GM18858 (cell line): ENCODE measurements around the gene PDXK.

Source experiments
- ATAC-seq: cut with Tn5 transposase; IDR thresholded peaks from one replicate; pipeline ENCODE4 v1.9.1; 2021; ENCODE audit not compliant: unreplicated experiment

PDXK gene

DNA sequence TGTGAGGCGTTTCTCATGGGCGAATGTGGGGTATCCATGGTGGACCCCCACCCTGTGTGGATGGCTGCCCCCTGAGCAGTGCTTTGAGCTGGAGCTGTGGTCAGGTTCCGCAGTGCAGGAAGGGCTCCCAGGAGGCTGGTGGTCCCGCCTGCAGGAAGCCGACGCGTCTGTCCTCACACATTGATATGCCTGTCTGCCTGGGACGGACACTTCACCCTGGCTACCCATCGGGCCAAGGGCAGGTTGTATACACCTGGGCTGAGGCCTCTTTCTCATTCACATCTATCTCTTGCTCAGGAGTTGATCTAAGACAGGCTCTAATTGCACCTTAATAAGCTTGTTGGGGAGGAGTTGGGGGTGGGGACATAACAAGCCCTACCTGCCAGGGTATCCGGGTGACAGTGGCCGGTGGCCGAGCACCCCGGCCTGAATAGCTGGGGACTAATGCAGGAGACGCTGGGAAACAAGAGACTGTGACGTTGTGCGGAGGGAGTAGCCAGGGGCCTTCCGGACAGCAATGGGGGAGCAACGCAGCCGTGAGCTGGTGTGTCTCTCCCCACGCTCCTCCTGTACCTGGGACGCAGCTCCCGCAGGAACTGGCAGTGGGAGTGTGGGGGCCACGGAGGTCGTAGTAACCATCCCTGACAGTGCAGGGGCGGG, 21.7 kb downstream of the PDXK start:
- ATAC-seq, result no peak

DNA sequence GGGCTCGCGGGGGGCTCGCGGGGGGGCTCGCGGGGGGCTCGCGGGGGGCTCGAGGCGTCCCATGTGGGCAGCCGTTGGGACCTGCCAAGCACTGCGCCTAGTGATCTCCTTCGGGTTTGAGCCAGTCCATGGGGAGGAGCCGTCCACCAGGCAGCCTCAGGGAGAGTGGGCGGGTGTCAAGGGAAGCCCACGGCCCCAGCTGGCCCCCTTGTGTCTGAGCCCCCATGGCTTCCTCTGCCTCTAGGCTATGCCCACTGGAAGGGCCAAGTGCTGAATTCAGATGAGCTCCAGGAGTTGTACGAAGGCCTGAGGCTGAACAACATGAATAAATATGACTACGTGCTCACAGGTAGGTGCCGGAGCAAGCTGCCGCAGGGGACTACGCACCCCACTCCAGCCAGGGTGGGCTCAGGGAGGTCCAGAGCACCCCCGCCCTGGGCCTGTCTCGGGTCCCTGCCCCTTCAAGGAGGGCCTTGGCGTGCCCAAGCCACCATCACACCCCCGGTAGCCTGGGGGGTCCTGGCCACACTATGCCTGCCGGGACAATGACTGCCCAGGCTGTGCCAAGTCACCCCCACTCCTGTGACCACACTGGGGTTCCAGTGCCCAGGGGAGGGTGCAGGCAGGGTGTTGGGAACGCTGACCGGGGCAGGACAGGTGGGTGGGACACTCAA, 22.6 kb downstream of the PDXK start:
- ATAC-seq, result no peak

DNA sequence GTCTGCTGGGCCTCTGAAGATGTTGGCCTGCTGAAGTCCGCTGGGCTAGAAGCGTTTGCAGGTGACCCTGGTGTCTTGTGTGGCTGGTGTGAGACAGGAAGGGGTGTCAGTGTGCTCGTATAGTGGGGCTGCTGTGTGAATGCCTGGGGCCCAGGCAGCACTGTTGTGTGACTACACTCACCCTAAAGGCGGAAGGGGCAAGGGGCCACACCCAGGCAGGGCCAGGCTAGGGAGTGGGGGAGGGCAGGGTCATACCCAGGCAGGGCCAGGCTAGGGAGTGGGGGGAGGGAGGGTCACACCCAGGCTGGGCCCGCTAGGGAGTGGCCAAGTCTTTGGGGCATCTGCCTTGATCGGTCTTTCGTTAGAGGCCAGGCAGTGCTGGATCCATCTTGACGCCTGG, 25.0 kb downstream of the PDXK start:
- no peak for ATAC-seq

DNA sequence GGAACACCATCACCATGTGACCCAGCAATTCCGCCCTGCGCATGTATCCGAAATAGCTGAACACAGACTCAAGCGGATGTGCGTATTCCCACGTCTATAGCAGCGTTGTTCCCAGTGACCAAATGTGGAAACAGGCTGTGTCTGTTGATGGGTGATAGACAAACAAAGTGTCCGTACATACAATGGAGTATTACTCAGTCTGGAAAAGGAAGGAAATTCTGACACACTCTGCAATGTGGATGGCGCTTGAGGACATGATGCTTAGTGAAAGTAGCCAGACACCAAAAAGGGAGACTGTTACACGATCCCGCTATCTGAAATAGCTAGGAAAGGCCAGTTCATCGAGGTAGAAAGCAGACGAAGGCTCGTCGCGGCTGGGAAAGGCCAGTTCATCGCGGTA, 25.8 kb downstream of the PDXK start:
- ATAC-seq, result no peak

DNA sequence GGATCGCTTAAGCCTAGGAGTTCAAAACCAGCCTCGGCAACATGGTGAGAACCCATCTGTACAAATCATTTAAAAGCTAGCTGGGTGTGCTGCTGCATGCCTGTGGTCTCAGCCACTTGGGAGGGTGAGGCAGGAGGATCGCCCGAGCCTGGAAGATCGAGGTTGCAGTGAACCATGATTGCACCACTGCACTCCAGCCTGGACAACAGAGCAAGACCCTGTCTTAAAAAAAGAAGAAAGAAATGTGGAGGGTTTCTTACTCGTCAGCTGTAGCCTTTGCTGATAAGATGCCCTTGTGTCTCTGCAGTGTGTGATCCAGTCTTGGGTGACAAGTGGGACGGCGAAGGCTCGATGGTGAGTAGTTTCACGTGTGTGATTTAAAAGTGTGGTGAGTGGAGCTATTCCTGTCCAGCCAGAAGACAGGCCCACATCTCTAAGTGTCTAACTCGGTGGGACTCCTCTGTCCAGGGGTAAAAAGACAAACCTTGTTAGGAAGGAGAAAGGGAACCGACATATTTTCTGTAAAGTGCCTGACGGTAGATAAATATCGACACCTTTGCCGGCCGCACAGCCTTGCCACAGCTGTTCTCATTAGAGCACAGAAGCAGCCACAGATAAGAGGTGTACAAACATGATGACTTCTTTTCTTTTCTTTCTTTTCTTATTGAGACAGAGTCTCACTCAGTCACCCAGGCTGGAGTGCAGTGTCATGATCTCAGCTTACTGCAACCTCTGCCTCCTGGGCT, 27.0 kb downstream of the PDXK start:
- no peak for ATAC-seq

DNA sequence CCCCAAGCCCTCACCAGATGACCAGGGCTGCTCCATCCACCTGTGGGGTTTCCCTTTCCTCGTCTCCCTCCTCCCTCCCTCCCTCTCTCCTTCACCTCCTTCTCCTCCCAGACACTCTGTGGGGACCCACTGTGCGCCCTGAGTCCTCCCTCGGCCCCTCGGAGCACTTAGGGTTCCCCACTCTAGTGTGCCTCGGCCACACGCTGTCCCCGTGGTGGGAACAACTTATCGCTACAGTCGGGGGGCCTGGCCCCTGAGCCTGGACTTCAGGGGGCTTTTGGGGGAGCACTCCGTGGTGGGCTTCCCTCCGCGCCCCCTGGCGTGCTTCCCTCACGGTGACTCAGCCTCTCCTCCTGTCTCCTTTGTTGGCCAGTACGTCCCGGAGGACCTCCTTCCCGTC, 29.7 kb downstream of the PDXK start:
- ATAC-seq, result no peak

DNA sequence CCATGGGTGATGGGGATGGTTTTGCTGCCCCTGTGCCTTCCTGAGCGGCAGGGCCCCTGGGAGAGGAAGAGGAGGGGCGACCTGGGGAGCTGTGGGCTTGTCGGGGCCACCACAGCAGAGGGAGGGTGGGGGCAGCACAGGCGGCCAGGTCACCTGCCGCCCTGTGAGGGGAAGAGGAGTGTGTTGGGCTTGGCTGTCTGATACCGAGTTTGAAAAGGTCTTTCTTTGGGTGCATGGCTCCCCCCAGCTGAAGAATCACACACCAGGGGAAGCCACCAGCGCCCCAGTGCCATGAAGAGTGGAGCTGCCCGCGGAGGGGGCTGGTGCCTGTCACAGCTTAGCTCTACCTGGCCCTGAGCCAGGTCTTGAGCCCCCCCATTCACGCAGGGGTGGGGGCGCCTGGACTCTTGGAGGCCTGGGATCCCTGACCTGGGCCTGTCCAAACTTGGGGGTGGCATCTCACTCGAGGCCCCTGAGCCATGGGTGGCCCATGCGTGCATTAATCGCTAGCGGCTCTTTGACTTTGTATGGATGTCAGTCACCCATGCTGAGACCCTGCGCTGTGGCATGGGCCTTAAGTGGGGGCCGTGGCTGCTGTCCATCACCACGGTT, 30.8 kb downstream of the PDXK start:
- ATAC-seq, result no peak

DNA sequence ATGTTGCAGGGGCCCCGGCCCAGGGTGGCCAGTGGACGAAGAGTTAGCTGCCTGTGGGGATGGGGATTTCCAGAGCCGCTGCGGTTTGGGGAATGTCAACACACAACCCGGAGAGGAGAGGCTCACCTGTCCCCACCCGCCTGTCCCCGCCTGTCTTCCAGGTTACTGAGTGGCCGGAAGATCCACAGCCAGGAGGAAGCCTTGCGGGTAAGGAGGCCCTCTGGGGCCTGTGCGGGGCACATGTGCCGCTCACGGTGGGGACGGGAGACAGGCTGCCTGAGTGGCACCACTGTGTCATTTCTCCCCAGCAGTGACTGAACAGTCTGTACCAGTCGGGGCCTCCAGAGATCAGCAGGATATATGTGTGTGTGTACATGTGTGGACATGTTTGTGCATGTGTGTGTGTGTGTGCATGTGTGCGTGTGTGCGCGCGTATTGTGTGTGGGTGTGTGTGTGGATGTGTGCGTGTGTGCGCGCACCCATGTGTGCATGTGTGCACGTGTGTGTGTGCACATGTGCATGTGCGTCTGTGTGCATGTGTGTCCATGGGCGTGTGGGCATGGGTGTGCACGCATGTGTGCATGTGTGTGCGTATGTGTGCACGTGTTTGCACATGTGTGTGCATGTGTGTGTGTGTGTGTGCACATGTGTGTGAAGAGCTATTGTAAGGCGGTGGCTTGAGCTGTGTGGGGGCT, 31.6 kb downstream of the PDXK start:
- no peak for ATAC-seq

DNA sequence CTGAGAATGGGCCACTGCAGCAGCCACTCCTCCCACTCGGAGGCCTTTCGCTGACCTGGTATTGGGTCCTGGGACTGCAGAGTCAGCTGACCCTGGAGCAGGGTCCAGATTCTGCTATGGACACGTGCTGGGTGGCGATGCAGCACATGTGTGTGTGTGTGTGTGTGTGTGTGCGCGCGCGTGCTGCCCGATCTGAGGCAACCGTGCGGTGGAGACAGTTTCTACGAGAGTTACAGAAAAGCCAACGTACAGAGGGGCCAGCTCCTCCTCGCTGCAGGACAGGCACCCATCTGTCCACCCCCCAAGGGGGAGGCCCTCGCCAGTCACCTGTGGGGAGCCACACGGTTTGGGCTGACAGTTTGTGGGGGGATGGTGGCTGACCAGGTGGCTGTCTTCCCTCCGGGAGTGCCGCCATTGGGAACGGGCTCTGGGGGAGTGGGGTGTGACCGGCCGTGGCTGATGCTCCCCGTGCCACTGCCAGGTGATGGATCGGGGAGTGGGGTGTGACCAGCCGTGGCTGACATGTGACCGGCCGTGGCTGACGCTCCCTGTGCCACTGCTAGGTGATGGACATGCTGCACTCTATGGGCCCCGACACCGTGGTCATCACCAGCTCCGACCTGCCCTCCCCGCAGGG, 33.1 kb downstream of the PDXK start:
- no peak for ATAC-seq

DNA sequence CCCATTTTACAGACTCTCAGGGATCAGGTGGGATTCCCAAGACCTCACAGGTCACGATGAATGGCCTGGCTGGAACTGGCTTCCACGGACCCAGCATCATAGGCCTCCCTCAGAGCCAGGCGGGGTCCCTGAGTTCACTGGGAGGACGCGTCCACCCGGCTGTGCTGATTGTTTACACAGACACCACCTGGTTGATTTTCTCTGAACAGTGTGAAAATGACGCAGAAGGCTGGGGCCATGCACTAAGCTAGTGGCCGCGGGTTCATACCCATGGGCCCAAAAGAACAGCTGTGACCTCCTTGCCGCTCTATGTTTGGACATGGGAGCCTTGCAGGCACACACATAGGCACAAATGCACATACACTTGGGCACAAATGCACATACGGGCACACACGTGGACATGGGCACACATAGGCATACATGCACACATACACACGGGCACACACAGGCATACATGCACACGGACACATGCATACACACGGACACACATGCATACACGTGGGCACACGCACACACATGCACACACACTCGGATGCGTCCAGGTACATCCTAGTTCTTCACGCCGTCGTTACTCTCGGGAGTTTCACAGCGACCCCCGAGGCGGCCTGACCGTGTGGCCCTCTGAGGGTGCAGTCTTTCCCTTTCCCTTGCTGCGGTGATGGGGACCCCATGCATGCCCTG, 34.0 kb downstream of the PDXK start:
- ATAC-seq, result no peak

DNA sequence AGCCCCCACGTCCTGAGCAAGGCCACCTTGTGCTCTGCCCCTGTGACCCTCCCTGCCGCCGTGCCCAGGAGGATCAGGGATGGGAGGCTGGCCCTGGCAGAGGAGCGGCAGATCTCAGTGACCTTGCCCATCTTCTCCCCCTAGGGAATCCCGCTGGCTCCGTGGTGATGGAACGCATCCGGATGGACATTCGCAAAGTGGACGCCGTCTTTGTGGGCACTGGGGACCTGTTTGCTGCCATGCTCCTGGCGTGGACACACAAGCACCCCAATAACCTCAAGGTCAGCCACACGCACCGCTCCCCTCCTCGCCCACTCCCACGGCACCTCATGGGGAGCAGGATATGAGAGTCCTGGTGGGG, 34.5 kb downstream of the PDXK start:
- ATAC-seq, result no peak

DNA sequence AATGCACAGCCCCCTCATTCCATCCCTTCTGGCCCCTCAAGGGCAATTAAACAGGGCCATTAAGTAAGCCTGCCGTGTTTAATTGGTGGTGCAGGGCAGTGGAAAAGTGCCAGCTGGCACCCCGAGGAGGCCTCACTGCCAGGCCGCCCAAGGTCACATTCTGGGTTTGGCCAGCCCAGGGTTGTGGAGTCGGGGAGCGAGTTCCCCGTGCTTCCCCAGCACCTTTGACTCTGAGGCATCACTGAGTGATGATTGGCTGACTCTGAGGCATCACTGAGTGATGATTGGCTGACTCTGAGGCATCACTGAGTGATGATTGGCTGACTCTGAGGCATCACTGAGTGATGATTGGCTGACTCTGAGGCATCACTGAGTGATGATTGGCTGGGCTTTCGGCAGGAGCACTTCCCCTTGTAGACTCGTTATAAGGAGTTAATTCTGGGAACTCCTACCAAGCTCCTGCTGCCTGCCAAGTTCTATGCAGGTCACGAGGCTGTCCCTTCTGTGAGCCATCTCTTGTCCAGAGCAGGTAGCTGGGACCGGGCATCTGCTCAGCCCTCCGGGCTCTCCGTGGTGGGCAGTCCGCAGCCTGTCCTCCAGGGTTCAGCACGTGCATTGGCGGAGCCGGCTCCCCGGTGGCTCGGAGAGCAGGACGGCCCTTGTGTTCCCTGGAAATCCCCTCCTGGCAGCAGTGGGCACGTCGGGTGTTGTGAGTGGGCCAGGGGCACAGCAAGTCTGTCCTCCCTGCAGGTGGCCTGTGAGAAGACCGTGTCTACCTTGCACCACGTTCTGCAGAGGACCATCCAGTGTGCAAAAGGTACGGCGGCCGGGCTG, 36.2 kb downstream of the PDXK start:
- no peak for ATAC-seq

DNA sequence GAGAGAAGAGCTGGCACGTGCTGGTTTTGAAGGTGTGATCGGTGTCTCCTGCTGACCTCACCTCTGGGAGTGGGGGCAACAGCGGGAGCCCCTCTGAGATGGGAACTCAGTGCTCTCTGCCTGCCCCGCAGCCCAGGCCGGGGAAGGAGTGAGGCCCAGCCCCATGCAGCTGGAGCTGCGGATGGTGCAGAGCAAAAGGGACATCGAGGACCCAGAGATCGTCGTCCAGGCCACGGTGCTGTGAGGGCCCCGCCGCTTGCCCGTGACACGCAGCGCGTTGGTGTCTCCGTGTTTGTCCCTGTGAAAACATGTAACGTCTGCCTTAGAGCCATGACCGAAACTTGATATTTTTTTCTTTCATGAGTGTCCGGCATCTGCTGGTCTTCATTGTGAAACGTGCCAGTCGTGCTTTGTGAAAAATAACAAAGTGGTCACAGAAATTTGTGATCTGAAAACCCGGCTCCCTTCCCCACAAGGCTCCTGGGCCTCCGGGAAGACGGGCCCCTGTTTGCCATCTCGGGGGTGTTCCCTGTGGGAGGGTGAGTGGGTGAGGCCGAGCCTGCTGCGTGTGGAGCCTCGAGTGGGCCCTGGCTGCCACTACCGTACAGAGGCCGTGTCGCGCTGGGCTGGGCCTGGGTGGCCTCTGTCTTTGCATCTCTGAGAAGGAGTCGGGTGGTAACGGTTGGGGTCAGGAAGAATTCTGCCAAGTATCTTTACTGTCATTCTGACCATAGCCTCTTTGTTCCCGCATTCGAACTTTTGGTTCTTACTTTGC, 37.1 kb downstream of the PDXK start:
- no peak for ATAC-seq

DNA sequence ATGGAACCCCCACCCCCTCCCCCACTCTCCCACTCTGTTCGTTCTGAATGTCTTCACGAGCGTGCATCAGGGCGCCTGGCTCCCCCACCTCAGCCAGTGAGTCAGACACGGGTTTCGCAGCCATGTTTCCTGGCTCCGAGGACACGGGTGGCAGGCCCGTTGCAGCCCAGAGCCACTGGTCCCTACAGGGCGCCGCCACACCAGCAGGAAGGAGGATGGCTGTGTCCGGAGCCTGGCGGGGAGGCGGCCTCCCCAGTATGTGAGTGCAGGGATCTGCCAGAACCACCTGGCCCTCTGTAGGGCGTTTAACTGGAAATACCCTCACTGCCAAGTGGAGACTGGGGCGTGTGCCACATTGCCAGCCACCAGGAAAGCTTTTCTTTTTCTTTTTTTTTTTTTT, 38.7 kb downstream of the PDXK start:
- no peak for ATAC-seq

DNA sequence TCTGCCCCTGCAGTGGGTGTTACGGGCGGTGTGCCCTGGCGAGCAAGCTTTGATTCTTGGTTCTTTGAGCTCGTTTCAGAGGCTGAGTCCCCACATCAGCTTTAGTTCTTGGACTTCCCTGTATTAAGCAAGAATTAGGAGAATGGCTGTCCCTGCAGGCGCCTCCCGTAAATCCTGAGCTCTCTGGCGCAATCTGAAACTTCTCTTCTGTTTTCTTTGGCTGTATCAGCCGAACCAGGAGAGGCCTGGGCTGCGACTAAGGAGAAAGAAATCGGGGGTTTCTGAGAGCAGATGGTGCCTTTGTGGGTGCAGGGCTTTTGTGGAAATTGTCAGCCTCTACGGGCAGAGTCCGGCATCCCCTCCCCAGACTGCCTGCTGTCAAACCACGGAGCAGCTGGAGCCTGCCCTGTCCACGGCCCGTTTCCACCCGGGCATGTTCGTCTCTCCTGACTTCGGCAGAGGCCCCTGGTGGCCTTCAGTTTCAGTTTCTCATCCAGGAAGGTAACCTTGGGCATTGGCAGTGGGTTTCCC, 39.2 kb downstream of the PDXK start:
- ATAC-seq, result no peak

DNA sequence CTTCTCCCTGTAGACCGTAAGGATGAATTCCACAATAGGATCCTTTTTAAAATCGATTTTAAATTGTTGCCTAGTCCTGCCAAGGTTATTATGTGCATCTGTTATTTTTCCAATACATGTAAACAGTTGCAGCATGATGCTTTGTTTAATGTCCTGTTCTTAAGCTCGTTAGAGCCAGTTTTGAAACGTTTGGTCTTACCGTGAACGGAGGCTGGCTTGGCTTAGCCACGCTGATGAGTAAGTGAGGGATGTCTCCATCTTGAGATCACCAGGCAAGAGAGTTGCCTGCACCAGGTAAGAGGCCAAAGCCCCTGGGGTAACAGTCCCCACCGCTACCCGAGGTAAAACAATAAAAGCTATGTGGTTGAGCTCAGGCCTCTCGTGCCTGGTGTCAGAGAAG, 39.9 kb downstream of the PDXK start:
- ATAC-seq, result no peak

DNA sequence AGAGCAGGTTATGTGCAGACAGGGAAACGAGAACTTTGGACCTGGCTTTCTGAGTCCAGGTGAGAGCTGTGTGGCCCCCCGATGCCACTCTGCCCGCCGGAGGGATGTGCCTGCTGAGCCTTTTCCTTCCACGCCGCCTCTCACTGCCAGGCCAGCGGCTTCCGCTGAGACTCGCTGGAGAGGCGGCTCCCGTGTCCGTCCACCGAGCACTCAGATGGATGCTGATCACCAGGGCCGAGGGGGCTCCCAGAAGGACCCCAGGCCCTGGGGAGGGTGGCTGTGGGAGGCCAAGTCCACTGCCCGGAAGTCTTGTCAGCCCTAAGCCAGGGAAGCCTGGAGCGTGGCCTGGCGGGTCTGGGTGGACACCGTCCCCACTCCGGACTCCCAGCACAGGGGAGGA, 40.7 kb downstream of the PDXK start:
- no peak for ATAC-seq

DNA sequence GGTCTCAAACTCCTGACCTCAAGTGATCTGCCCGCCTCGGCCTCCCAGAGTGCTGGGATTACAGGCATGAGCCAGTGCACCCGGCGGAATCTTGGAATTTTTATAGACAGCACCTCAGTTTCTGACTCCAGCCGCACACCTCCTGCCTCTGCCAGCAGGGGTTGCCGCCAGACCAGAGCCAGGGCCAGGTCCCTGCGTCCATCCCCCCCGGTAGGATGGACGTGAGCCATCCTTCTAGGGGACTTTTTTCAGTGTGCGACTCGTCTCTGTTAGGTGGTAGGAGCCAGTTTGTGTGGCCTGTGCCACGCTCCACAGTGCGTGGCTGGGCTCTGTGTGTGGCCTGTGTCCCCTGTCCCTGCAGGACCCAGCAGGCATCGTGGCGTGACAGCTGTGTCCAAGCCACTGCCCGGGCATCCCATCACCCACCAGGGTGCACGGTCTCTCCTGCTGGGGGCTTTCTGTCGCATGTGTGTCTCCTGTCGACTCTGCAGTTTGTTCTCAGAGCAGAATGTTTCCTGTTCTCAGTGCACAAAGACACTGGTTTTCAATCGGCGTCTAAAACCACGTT, 41.5 kb downstream of the PDXK start:
- no peak for ATAC-seq
